Measurements from ENCODE around the gene HTR4. TPM values are rescaled to one million over a fixed set of nuclear protein-coding genes. Genes with fewer than 3 reads are reported as not detected.

Gene HTR4
- total RNA-seq, 1 donor from 2014 or later: not detected

DNA sequence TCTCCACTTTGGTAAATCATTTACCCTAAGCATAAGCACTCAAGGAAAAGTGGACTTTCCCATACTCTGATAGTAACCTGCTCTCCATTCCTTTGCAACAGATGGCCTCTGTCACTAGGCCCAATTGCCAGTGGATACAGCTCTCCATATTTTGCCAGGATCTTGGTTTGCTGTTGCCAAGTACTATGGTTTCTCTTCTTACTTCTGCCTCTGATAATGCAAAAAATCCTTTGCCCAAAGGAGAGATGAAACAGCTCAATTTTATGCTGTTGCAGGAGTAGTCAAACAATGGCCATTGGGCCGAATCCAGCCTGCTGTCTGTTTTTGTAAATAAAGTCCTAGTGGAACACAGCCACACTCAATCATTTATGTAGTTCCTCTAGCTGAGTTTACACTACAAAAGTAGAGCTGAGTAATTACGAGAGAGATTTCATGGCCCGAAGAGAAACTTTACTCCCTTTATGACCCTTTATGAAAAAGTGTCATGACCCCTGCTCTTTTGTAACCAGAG is 92.5 kb downstream of the HTR4 start:
- no peak for DNase-seq (ENCODE audit: low spot score)
- Mint-ChIP-seq H3K4me1 (ENCODE audit: unreplicated experiment) (no peaks in the 10 kb centered on the region), H3K4me3 (ENCODE audit: unreplicated experiment) (no peak overlapping the region), H3K36me3 (ENCODE audit: low read depth, unreplicated experiment) (no peaks in the 10 kb centered on the region), H3K27me3 (ENCODE audit: unreplicated experiment) (peaks cover 3% of the 10 kb centered on the region), H3K27ac (ENCODE audit: unreplicated experiment) (no peak overlapping the region), H3K9me3 (ENCODE audit: unreplicated experiment) (no peaks in the 10 kb centered on the region)
- no peak for TF ChIP-seq CTCF (IDR thresholded peaks at IDR 0.05; ENCODE audit: unreplicated experiment)

DNA sequence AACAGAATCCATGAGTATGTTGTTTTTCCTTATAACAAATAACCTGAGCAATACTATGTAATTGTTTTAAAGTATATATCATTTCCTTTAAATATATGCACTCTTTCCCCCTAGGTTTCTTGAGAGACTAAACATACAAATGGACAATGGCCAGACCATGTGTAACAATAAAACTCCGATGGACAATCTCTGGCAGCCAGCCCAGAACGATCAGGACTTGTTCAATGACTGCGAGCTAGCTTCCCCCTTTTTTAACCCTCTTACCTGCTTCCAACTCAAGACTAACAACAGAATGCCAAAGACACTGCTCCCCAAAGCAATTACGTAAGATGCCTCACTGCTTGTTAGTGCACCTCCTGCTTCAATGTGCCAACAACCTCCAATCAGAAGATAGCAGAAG is 94.9 kb downstream of the HTR4 start:
- Mint-ChIP-seq H3K27ac (ENCODE audit: unreplicated experiment) (no peak overlapping the region), H3K4me1 (ENCODE audit: unreplicated experiment) (no peaks in the 10 kb centered on the region), H3K27me3 (ENCODE audit: unreplicated experiment) (peaks cover 3% of the 10 kb centered on the region), H3K4me3 (ENCODE audit: unreplicated experiment) (no peak overlapping the region), H3K9me3 (ENCODE audit: unreplicated experiment) (no peaks in the 10 kb centered on the region), H3K36me3 (ENCODE audit: low read depth, unreplicated experiment) (no peaks in the 10 kb centered on the region)
- DNase-seq (ENCODE audit: low spot score): no peak
- TF ChIP-seq CTCF (IDR thresholded peaks at IDR 0.05; ENCODE audit: unreplicated experiment): no peak

DNA sequence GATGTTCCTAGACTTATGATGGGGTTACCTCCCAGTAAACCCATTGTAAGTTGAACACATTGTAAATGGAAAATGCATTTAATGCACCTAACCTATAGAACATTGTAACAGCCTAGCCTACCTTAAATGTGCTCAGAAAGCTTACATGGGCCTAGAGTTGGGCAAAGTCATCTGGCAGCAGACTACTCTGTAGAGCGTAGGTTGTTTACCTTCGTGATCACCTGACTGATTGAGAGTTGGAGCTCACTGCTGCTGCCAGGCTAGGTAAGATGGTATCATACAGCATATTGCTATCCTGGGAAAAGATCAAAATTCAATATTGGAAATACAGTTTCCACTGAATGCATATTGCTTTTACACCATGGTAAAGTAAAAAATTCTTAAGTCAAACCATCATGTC is 95.4 kb downstream of the HTR4 start:
- H3K27me3 Mint-ChIP-seq (ENCODE audit: unreplicated experiment): peaks cover 2% of the 10 kb centered on the region
- no peak overlapping the region for H3K27ac Mint-ChIP-seq (ENCODE audit: unreplicated experiment)
- no peaks in the 10 kb centered on the region for H3K9me3 Mint-ChIP-seq (ENCODE audit: unreplicated experiment)
- H3K4me1 Mint-ChIP-seq (ENCODE audit: unreplicated experiment): no peaks in the 10 kb centered on the region
- DNase-seq (ENCODE audit: low spot score): no peak
- H3K4me3 Mint-ChIP-seq (ENCODE audit: unreplicated experiment): no peak overlapping the region
- no peak for TF ChIP-seq CTCF (IDR thresholded peaks at IDR 0.05; ENCODE audit: unreplicated experiment)
- no peaks in the 10 kb centered on the region for H3K36me3 Mint-ChIP-seq (ENCODE audit: low read depth, unreplicated experiment)

DNA sequence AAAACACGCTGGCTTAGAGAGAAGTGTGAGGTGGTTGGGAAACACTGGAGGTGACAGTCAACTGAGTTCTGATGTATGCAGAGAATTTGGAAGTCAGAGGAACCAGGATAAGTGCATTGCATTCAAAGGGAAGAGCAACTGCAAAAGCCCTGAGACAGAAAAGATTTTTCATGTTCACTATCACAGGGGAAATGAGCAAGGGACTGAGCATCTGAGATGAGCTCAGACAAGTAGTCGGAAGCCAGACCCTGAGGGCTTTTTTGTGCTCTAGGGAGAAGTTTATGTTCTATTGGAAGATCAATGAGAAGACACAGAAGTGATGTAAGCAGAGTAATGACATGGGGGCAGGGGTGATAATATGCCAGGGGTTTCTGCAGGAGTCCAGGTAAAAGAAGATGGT is 97.5 kb downstream of the HTR4 start:
- no peak overlapping the region for H3K4me3 Mint-ChIP-seq (ENCODE audit: unreplicated experiment)
- H3K27ac Mint-ChIP-seq (ENCODE audit: unreplicated experiment): no peak overlapping the region
- no peaks in the 10 kb centered on the region for H3K27me3 Mint-ChIP-seq (ENCODE audit: unreplicated experiment)
- no peak for TF ChIP-seq CTCF (IDR thresholded peaks at IDR 0.05; ENCODE audit: unreplicated experiment)
- no peaks in the 10 kb centered on the region for H3K4me1 Mint-ChIP-seq (ENCODE audit: unreplicated experiment)
- DNase-seq (ENCODE audit: low spot score): no peak
- H3K36me3 Mint-ChIP-seq (ENCODE audit: low read depth, unreplicated experiment): no peaks in the 10 kb centered on the region
- no peaks in the 10 kb centered on the region for H3K9me3 Mint-ChIP-seq (ENCODE audit: unreplicated experiment)

- Mint-ChIP-seq H3K27ac (ENCODE audit: unreplicated experiment) (no peak overlapping the region), H3K4me1 (ENCODE audit: unreplicated experiment) (no peaks in the 10 kb centered on the region), H3K36me3 (ENCODE audit: low read depth, unreplicated experiment) (no peaks in the 10 kb centered on the region), H3K9me3 (ENCODE audit: unreplicated experiment) (no peaks in the 10 kb centered on the region), H3K4me3 (ENCODE audit: unreplicated experiment) (no peak overlapping the region), H3K27me3 (ENCODE audit: unreplicated experiment) (no peaks in the 10 kb centered on the region)
- TF ChIP-seq CTCF (IDR thresholded peaks at IDR 0.05; ENCODE audit: unreplicated experiment): no peak
- DNase-seq (ENCODE audit: low spot score): no peak
Measured at GRCh38 chr5:148554621-148555020, 99.7 kb downstream of the HTR4 start.
